ENCODE data around the gene TAMALIN.

TAMALIN gene

DNA sequence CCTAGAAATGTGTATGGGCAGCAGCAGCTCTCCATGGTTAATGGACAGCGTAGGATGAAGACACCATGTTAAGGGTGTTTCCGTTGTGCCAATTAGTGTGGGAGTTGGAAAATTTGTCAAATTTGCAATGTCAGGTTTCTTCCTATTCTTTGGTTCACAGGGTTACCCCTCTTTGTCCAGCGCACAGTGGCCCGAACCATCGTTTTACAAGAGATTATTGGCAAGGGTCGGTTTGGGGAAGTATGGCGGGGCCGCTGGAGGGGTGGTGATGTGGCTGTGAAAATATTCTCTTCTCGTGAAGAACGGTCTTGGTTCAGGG, 26.0 kb upstream of the TAMALIN start:
- Histone ChIP-seq H3K36me3 (ENCODE audit: insufficient read depth, low read length) (peaks cover 15% of the 10 kb centered on the region; the same call in 1 of the 2 replicates), H3K27me3 (ENCODE audit: insufficient read depth, low read length) (no peaks in the 10 kb centered on the region), H3K4me1 (ENCODE audit: control insufficient read depth, insufficient read depth, low read length, unreplicated experiment) (peaks cover 33% of the 10 kb centered on the region), H3K79me2 (ENCODE audit: control insufficient read depth, insufficient read depth, low read length, unreplicated experiment) (peaks cover 2% of the 10 kb centered on the region), H2AFZ (ENCODE audit: low read length, unreplicated experiment) (no peak overlapping the region), H3K4me3 (ENCODE audit: low read depth, low read length) (no peak overlapping the region), H3K27ac (ENCODE audit: low read depth, low read length) (no peak overlapping the region)

- H3K79me2 ChIP-seq (ENCODE audit: control insufficient read depth, insufficient read depth, low read length, unreplicated experiment): no peaks in the 10 kb centered on the region
- no peaks in the 10 kb centered on the region for H3K27me3 ChIP-seq (ENCODE audit: insufficient read depth, low read length)
- no peak overlapping the region for H3K27ac ChIP-seq (ENCODE audit: low read depth, low read length)
- no peak overlapping the region for H2AFZ ChIP-seq (ENCODE audit: low read length, unreplicated experiment)
- peaks cover 9% of the 10 kb centered on the region; the same call in 1 of the 2 replicates for H3K36me3 ChIP-seq (ENCODE audit: insufficient read depth, low read length)
- peaks cover 6% of the 10 kb centered on the region for H3K4me1 ChIP-seq (ENCODE audit: control insufficient read depth, insufficient read depth, low read length, unreplicated experiment)
- H3K4me3 ChIP-seq (ENCODE audit: low read depth, low read length): no peak overlapping the region
These were observed 22.1 kb upstream of the TAMALIN start for GRCh38 chr12:51984657-51985056.

- Histone ChIP-seq H3K36me3 (ENCODE audit: insufficient read depth, low read length) (peaks cover 9% of the 10 kb centered on the region; the same call in 1 of the 2 replicates), H3K79me2 (ENCODE audit: control insufficient read depth, insufficient read depth, low read length, unreplicated experiment) (no peaks in the 10 kb centered on the region), H3K27ac (ENCODE audit: low read depth, low read length) (no peak overlapping the region), H3K27me3 (ENCODE audit: insufficient read depth, low read length) (no peaks in the 10 kb centered on the region), H3K4me1 (ENCODE audit: control insufficient read depth, insufficient read depth, low read length, unreplicated experiment) (no peaks in the 10 kb centered on the region), H3K4me3 (ENCODE audit: low read depth, low read length) (no peak overlapping the region), H2AFZ (ENCODE audit: low read length, unreplicated experiment) (no peak overlapping the region)
These were observed 21.5 kb upstream of the TAMALIN start for GRCh38 chr12:51985154-51985835.

- H3K4me1 ChIP-seq (ENCODE audit: control insufficient read depth, insufficient read depth, low read length, unreplicated experiment): no peaks in the 10 kb centered on the region
- H3K79me2 ChIP-seq (ENCODE audit: control insufficient read depth, insufficient read depth, low read length, unreplicated experiment): no peaks in the 10 kb centered on the region
- H3K27me3 ChIP-seq (ENCODE audit: insufficient read depth, low read length): no peaks in the 10 kb centered on the region
- no peak overlapping the region for H2AFZ ChIP-seq (ENCODE audit: low read length, unreplicated experiment)
- H3K36me3 ChIP-seq (ENCODE audit: insufficient read depth, low read length): peaks cover 10% of the 10 kb centered on the region; the same call in 1 of the 2 replicates
- H3K4me3 ChIP-seq (ENCODE audit: low read depth, low read length): no peak overlapping the region
- H3K27ac ChIP-seq (ENCODE audit: low read depth, low read length): no peak overlapping the region
These were observed 19.9 kb upstream of the TAMALIN start for GRCh38 chr12:51986834-51987233.

DNA sequence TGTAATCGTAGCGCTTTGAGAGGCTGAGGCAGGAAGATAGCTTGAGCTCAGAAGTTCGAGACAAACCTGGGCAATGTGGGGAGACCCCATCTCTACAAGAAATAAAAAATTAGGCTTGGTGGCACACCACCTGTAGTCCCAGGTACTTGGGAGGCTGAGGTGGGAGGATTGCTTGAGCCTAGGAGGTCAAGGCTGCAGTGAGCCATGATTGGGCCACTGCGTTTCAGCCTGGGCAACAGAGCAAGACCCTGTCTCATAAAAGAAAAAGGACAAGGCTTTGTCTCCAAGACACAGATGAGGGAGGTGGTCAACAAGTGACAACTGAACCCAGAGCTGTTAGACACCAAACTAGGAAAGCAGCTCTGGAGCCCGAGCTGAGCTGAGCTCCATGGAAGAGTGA, 14.5 kb upstream of the TAMALIN start:
- no peak overlapping the region for H3K27ac ChIP-seq (ENCODE audit: low read depth, low read length)
- peaks cover 14% of the 10 kb centered on the region for H3K36me3 ChIP-seq (ENCODE audit: insufficient read depth, low read length)

GRCh38 chr12:51994539-51994820, 12.3 kb upstream of the TAMALIN start:
- Histone ChIP-seq H3K27ac (ENCODE audit: low read depth, low read length) (no peak overlapping the region), H3K36me3 (ENCODE audit: insufficient read depth, low read length) (peaks cover 23% of the 10 kb centered on the region), H2AFZ (ENCODE audit: low read length, unreplicated experiment) (no peak overlapping the region), H3K4me1 (ENCODE audit: control insufficient read depth, insufficient read depth, low read length, unreplicated experiment) (no peaks in the 10 kb centered on the region), H3K27me3 (ENCODE audit: insufficient read depth, low read length) (no peaks in the 10 kb centered on the region), H3K4me3 (ENCODE audit: low read depth, low read length) (no peak overlapping the region), H3K79me2 (ENCODE audit: control insufficient read depth, insufficient read depth, low read length, unreplicated experiment) (no peaks in the 10 kb centered on the region)

More for the DNA sequence above, 14.5 kb upstream of the TAMALIN start:
- no peak overlapping the region for H2AFZ ChIP-seq (ENCODE audit: low read length, unreplicated experiment)
- H3K79me2 ChIP-seq (ENCODE audit: control insufficient read depth, insufficient read depth, low read length, unreplicated experiment): no peaks in the 10 kb centered on the region
- no peaks in the 10 kb centered on the region for H3K27me3 ChIP-seq (ENCODE audit: insufficient read depth, low read length)
- H3K4me3 ChIP-seq (ENCODE audit: low read depth, low read length): no peak overlapping the region
- no peaks in the 10 kb centered on the region for H3K4me1 ChIP-seq (ENCODE audit: control insufficient read depth, insufficient read depth, low read length, unreplicated experiment)

GRCh38 chr12:51994959-51995358, 11.8 kb upstream of the TAMALIN start:
- Histone ChIP-seq H3K27ac (ENCODE audit: low read depth, low read length) (no peak overlapping the region), H3K27me3 (ENCODE audit: insufficient read depth, low read length) (no peaks in the 10 kb centered on the region), H3K4me3 (ENCODE audit: low read depth, low read length) (no peak overlapping the region), H3K79me2 (ENCODE audit: control insufficient read depth, insufficient read depth, low read length, unreplicated experiment) (no peaks in the 10 kb centered on the region), H3K4me1 (ENCODE audit: control insufficient read depth, insufficient read depth, low read length, unreplicated experiment) (no peaks in the 10 kb centered on the region), H2AFZ (ENCODE audit: low read length, unreplicated experiment) (no peak overlapping the region), H3K36me3 (ENCODE audit: insufficient read depth, low read length) (peaks cover 23% of the 10 kb centered on the region)

DNA sequence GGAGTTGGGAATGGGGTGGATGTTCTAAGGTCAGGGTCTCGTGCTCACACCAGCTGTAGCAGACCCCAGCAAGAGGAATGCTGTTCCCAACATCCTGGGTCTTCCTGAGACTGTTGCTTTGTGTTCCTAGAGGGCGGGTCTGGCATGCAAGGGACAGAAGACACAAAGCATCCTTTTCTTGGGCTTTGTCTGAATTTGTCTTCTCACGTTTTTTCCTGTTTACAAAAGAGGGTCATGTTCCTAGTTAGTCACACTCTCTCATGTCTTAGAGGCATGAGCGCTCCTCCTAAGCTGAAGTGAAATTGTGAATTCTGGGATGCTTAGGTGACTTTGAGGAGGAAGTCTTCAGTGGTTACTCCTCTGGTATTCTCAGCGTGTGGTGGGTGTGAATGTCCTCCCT, 9.6 kb upstream of the TAMALIN start:
- Histone ChIP-seq H3K4me1 (ENCODE audit: control insufficient read depth, insufficient read depth, low read length, unreplicated experiment) (no peaks in the 10 kb centered on the region), H3K4me3 (ENCODE audit: low read depth, low read length) (no peak overlapping the region), H2AFZ (ENCODE audit: low read length, unreplicated experiment) (no peak overlapping the region), H3K27ac (ENCODE audit: low read depth, low read length) (no peak overlapping the region), H3K79me2 (ENCODE audit: control insufficient read depth, insufficient read depth, low read length, unreplicated experiment) (no peaks in the 10 kb centered on the region), H3K36me3 (ENCODE audit: insufficient read depth, low read length) (peaks cover 18% of the 10 kb centered on the region), H3K27me3 (ENCODE audit: insufficient read depth, low read length) (no peaks in the 10 kb centered on the region)

GRCh38 chr12:52003016-52003550, 3.7 kb upstream of the TAMALIN start:
- Histone ChIP-seq H3K36me3 (ENCODE audit: insufficient read depth, low read length) (peaks cover 4% of the 10 kb centered on the region; the same call in 1 of the 2 replicates), H2AFZ (ENCODE audit: low read length, unreplicated experiment) (no peak overlapping the region), H3K27me3 (ENCODE audit: insufficient read depth, low read length) (peaks cover 27% of the 10 kb centered on the region), H3K4me1 (ENCODE audit: control insufficient read depth, insufficient read depth, low read length, unreplicated experiment) (no peaks in the 10 kb centered on the region), H3K27ac (ENCODE audit: low read depth, low read length) (no peak overlapping the region), H3K79me2 (ENCODE audit: control insufficient read depth, insufficient read depth, low read length, unreplicated experiment) (no peaks in the 10 kb centered on the region), H3K4me3 (ENCODE audit: low read depth, low read length) (no peak overlapping the region)

- Histone ChIP-seq H3K27me3 (ENCODE audit: insufficient read depth, low read length) (peaks cover 29% of the 10 kb centered on the region), H3K4me1 (ENCODE audit: control insufficient read depth, insufficient read depth, low read length, unreplicated experiment) (no peaks in the 10 kb centered on the region)
These were observed 3.2 kb upstream of the TAMALIN start for GRCh38 chr12:52003591-52003990.

DNA sequence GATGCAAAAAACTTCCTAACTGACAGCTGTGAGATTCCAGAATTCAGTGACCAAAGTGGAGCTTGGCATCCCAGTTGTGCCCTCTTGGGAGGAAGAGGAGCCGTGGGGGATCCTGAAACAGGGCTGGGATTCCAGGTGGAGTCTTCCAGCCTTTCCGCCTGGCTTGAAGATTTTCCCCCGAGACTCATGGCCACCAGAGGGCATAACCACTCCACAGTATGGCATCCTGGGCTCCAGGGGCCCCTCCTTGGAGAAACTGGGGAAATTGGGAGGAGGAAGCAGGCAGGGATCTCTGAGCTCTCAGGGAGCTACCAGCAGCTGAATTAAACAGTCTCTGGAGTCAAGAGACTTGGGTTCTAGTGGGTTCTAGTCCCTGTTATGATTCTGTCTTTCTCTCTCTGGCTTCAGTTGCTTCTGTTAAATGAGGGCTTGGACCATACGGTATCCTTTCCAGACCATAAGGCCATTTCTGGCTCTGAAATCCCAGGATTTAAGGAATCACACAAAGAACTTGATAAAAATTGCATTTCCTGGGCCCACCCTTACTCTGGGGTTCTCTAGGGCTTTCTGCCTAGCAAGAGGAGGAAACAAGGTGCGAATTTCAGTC, 2.6 kb upstream of the TAMALIN start:
- H3K27ac ChIP-seq (ENCODE audit: low read depth, low read length): no peak overlapping the region
- H2AFZ ChIP-seq (ENCODE audit: low read length, unreplicated experiment): no peak overlapping the region
- peaks cover 29% of the 10 kb centered on the region for H3K27me3 ChIP-seq (ENCODE audit: insufficient read depth, low read length)
- no peaks in the 10 kb centered on the region for H3K79me2 ChIP-seq (ENCODE audit: control insufficient read depth, insufficient read depth, low read length, unreplicated experiment)
- no peaks in the 10 kb centered on the region for H3K36me3 ChIP-seq (ENCODE audit: insufficient read depth, low read length)
- H3K4me1 ChIP-seq (ENCODE audit: control insufficient read depth, insufficient read depth, low read length, unreplicated experiment): no peaks in the 10 kb centered on the region
- no peak overlapping the region for H3K4me3 ChIP-seq (ENCODE audit: low read depth, low read length)

More at GRCh38 chr12:52003591-52003990, 3.2 kb upstream of the TAMALIN start:
- Histone ChIP-seq H3K4me3 (ENCODE audit: low read depth, low read length) (no peak overlapping the region), H3K27ac (ENCODE audit: low read depth, low read length) (no peak overlapping the region), H3K36me3 (ENCODE audit: insufficient read depth, low read length) (0 out of 2 replicates have a peak, but pooled peaks cover 3% of the 10 kb centered on the region), H2AFZ (ENCODE audit: low read length, unreplicated experiment) (no peak overlapping the region), H3K79me2 (ENCODE audit: control insufficient read depth, insufficient read depth, low read length, unreplicated experiment) (no peaks in the 10 kb centered on the region)
